Transverse colon (tissue), 3 donors: ENCODE measurements around the gene PRKACG.

Experiments
- EP300 ChIP-seq: sonication (generic); formaldehyde crosslinking; IDR thresholded peaks from one replicate; pipeline ENCODE4 v1.6.1; 2017; ENCODE audit warnings: antibody characterized with exemption, low read depth
- POLR2A ChIP-seq: fragments of 450-650 bp; IDR thresholded peaks from one replicate; pipeline ENCODE4 v1.6.1; 2016; ENCODE audit warnings: antibody characterized with exemption, mild to moderate bottlenecking, moderate library complexity
- TF ChIP-seq, protein P1 (sequence below), 5 experiments: fragments of 200-600 bp in 3 of 5; fragments of 450-650 bp in 2 of 5; sonication (generic) in 3 of 5; IDR thresholded peaks; 1 replicate in 2 of 5; 2 replicates in 3 of 5; pipeline ENCODE4 v1.5.1; 2016 to 2017; ENCODE audit warnings: antibody characterized with exemption in 5 of 5, inconsistent platforms in 3 of 5, mild to moderate bottlenecking in 2 of 5, moderate library complexity in 1 of 5

GRCh38 chr9:68974431-68974830 lies 39.5 kb downstream of the PRKACG start:
- no peak for TF ChIP-seq POLR2A
- no peak for TF ChIP-seq EP300
- TF ChIP-seq, protein P1, sequence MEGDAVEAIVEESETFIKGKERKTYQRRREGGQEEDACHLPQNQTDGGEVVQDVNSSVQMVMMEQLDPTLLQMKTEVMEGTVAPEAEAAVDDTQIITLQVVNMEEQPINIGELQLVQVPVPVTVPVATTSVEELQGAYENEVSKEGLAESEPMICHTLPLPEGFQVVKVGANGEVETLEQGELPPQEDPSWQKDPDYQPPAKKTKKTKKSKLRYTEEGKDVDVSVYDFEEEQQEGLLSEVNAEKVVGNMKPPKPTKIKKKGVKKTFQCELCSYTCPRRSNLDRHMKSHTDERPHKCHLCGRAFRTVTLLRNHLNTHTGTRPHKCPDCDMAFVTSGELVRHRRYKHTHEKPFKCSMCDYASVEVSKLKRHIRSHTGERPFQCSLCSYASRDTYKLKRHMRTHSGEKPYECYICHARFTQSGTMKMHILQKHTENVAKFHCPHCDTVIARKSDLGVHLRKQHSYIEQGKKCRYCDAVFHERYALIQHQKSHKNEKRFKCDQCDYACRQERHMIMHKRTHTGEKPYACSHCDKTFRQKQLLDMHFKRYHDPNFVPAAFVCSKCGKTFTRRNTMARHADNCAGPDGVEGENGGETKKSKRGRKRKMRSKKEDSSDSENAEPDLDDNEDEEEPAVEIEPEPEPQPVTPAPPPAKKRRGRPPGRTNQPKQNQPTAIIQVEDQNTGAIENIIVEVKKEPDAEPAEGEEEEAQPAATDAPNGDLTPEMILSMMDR (IDR thresholded peaks at IDR 0.05): no peak
